ENCODE data around the gene HOXB9. TPM values are rescaled to one million over a fixed set of nuclear protein-coding genes. Genes with fewer than 3 reads are reported as not detected.
A peak's percentile ranks its signal among the peaks of the same experiment; 100 is the strongest.

The HOXB9 gene
- total and polyA plus RNA-seq, 9 of the 15 experiments (the other 6 are each of a cell fraction or from before 2014, with no cell fraction given): 3.1 to 196 (median 77.6) TPM

DNA sequence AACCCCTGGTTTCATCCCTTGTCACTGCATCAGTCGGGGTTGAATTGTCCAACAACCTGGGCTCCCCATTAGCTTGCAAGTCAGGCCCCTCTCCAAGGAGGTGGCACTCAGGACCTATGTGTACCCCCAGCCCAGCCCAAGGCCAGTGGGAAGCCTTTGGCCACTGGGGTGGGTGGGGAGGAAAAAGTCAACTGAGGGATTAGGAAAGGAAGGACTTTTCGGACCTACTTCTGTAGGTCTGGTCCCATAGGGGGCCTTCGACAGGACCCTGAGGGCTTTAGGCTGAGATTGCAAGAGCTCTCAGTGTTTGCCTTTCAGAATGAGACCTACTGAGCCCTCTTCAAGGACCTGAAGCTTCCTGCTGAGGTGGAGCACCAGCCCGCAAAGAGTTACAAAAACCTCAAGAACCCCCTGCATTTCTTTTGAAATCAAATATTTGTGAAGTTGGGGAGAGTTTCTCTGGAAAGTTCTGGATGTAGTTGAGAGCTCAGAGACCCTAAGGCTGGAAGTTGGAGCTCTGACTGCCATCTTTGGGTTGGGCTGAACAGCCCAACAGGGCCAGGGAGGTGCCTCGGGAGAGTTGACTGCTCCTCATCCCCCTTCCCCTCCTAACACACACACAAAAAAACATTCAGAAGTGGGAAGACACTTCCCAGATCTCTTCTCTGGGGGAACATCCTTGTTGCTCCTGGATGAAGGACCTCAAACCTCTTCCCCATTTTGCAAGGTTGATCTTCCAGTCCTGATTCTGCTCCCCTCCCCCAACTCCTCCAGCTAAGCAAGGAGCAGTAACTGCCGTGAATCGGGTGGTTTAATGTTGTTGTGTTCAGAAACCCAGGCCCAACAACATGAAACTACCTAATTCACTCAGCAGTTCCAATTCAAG is 5.8 kb upstream of the HOXB9 start:
- ChIA-PET POLR2A (interaction anchor here (0.6 to 2.5 kb wide), 8 partner anchors 8 to 499 kb away, joined by 3 to 21 read pairs (median 4); no protein-coding TSS in a partner anchor), CTCF (ENCODE audit: low intra/inter-chr PET ratio) (no interaction called here)
- H3K4me3 ChIP-seq: peak overlapping the region; percentile 97; the same call in 1 of the 2 replicates
- peak overlapping the region; percentile 82 to 95 for H3K9ac ChIP-seq (ENCODE audit: insufficient read depth in 1 of 2, low read depth in 2 of 2, low read length in 2 of 2)
- H3K27ac ChIP-seq (ENCODE audit: extremely low read depth, low read depth, low read length): peak overlapping the region; percentile 97
- DNase-seq (ENCODE audit: extremely low read depth in 1 of 4, low spot score in 3 of 4): peak in 1 of 4 experiments; percentile 57
- intact Hi-C loops (cut with micrococcal nuclease) (no loop called here), in situ Hi-C loops (cut with MboI) (no loop called here)
- H3K9me1 ChIP-seq (ENCODE audit: control insufficient read depth, insufficient read depth, low read length): no peaks in the 10 kb centered on the region
- FAIRE-seq: no peak
- no peaks in the 10 kb centered on the region for H3K27me3 ChIP-seq (ENCODE audit: control insufficient read depth in 2 of 2, insufficient read depth in 2 of 2, low read length in 2 of 2)
- H3K9me3 ChIP-seq (replicated peaks; ENCODE audit: control insufficient read depth, insufficient read depth, low read depth, low read length): no peaks in the 10 kb centered on the region
- H3K4me1 ChIP-seq (replicated peaks in 1 of 2; ENCODE audit: control insufficient read depth in 2 of 2, insufficient read depth in 2 of 2, low read length in 2 of 2): peaks cover 51 to 73% of the 10 kb centered on the region in 2 experiments
- no TSS peak for BruUV-seq (replicated peaks)
- H3K79me2 ChIP-seq (ENCODE audit: control insufficient read depth, insufficient read depth, low read length): peaks cover 54% of the 10 kb centered on the region
- peak overlapping the region; percentile 99 for H3K4me2 ChIP-seq (ENCODE audit: insufficient read depth, low read length)
- 28% methylated on average over 7 of the region's 7 CpGs for WGBS (ENCODE audit: insufficient coverage, low coverage, missing lambda C conversion rate)
- H2AFZ ChIP-seq (ENCODE audit: low read depth, low read length): peak overlapping the region; percentile 80
- H3K36me3 ChIP-seq (ENCODE audit: control insufficient read depth, insufficient read depth, low read length): peaks cover 10% of the 10 kb centered on the region; the same call in 1 of the 3 replicates
- no peaks in the 10 kb centered on the region for H4K20me1 ChIP-seq (replicated peaks; ENCODE audit: control insufficient read depth, insufficient read depth, low read length)
- no peak for ATAC-seq
- no peak for TF ChIP-seq NRF1 (conservative IDR thresholded peaks at IDR 0.05 in 1 of 2, IDR thresholded peaks at IDR 0.05 in 1 of 2)
- TF ChIP-seq LEF1 (IDR thresholded peaks at IDR 0.05): peak; percentile 46; the same call in 1 of the 2 replicates
- TF ChIP-seq, protein P1, sequence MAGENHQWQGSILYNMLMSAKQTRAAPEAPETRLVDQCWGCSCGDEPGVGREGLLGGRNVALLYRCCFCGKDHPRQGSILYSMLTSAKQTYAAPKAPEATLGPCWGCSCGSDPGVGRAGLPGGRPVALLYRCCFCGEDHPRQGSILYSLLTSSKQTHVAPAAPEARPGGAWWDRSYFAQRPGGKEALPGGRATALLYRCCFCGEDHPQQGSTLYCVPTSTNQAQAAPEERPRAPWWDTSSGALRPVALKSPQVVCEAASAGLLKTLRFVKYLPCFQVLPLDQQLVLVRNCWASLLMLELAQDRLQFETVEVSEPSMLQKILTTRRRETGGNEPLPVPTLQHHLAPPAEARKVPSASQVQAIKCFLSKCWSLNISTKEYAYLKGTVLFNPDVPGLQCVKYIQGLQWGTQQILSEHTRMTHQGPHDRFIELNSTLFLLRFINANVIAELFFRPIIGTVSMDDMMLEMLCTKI (IDR thresholded peaks at IDR 0.05; ENCODE audit: partially characterized antibody): no peak
- TF ChIP-seq, protein P2, sequence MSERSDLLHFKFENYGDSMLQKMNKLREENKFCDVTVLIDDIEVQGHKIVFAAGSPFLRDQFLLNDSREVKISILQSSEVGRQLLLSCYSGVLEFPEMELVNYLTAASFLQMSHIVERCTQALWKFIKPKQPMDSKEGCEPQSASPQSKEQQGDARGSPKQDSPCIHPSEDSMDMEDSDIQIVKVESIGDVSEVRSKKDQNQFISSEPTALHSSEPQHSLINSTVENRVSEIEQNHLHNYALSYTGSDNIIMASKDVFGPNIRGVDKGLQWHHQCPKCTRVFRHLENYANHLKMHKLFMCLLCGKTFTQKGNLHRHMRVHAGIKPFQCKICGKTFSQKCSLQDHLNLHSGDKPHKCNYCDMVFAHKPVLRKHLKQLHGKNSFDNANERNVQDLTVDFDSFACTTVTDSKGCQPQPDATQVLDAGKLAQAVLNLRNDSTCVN (CRISPR knock-in tag; IDR thresholded peaks at IDR 0.05): no peak
- no peak for TF ChIP-seq ZNF232 (CRISPR knock-in tag; IDR thresholded peaks at IDR 0.05)
- TF ChIP-seq, protein P3, sequence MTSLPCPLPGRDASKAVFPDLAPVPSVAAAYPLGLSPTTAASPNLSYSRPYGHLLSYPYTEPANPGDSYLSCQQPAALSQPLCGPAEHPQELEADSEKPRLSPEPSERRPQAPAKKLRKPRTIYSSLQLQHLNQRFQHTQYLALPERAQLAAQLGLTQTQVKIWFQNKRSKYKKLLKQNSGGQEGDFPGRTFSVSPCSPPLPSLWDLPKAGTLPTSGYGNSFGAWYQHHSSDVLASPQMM (CRISPR knock-in tag; IDR thresholded peaks at IDR 0.05): no peak
- TF ChIP-seq CBX5 (IDR thresholded peaks at IDR 0.05; ENCODE audit: borderline replicate concordance, low read depth): no peak
- no peak for TF ChIP-seq SMAD1 (IDR thresholded peaks at IDR 0.05; ENCODE audit: low read depth, low read length, partially characterized antibody)
- TF ChIP-seq CTBP1 (IDR thresholded peaks at IDR 0.05; ENCODE audit: borderline replicate concordance): peak; percentile 32; the same call in 1 of the 2 replicates
- TF ChIP-seq KAT8 (IDR thresholded peaks at IDR 0.05; ENCODE audit: low read depth): no peak
- no peak for TF ChIP-seq ZNF24 (IDR thresholded peaks at IDR 0.05)
- no peak for TF ChIP-seq ZNF586 (CRISPR knock-in tag; conservative IDR thresholded peaks at IDR 0.05)
- TF ChIP-seq, protein P4, sequence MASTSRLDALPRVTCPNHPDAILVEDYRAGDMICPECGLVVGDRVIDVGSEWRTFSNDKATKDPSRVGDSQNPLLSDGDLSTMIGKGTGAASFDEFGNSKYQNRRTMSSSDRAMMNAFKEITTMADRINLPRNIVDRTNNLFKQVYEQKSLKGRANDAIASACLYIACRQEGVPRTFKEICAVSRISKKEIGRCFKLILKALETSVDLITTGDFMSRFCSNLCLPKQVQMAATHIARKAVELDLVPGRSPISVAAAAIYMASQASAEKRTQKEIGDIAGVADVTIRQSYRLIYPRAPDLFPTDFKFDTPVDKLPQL (IDR thresholded peaks at IDR 0.05; ENCODE audit: extremely low read depth, insufficient read length): no peak
- no peak for TF ChIP-seq SIN3A (IDR thresholded peaks at IDR 0.05; ENCODE audit: borderline replicate concordance in 2 of 2, control insufficient read depth in 1 of 2, low read depth in 2 of 2, low read length in 2 of 2)
- TF ChIP-seq, protein P5, sequence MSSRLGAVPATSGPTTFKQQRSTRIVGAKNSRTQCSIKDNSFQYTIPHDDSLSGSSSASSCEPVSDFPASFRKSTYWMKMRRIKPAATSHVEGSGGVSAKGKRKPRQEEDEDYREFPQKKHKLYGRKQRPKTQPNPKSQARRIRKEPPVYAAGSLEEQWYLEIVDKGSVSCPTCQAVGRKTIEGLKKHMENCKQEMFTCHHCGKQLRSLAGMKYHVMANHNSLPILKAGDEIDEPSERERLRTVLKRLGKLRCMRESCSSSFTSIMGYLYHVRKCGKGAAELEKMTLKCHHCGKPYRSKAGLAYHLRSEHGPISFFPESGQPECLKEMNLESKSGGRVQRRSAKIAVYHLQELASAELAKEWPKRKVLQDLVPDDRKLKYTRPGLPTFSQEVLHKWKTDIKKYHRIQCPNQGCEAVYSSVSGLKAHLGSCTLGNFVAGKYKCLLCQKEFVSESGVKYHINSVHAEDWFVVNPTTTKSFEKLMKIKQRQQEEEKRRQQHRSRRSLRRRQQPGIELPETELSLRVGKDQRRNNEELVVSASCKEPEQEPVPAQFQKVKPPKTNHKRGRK (tag; IDR thresholded peaks at IDR 0.05): no peak
- peak; percentile 79 for TF ChIP-seq NFRKB (IDR thresholded peaks at IDR 0.05; ENCODE audit: low read depth)
- 0 out of 2 replicates have a peak, but pooled peaks have one; percentile 25 for TF ChIP-seq MECOM (CRISPR knock-in tag; IDR thresholded peaks at IDR 0.05)

Data from K562 (cell line).